SK-N-MC (cell line): ENCODE measurements around the gene TUFM.

Experiments used
- DNase-seq: peaks from one replicate; pipeline ENCODE4 v3.0.0-alpha.2; 2011; ENCODE audit warnings: low read depth, low spot score
- H3K27ac ChIP-seq: fragments of 200-600 bp; sonication (generic); 2 replicates; pipeline ENCODE4 v1.5.1; 2016; ENCODE audit warnings: mixed run types
- H3K36me3 ChIP-seq: fragments of 200-600 bp; sonication (generic); 2 replicates; pipeline ENCODE4 v1.6.1; 2017; ENCODE audit warnings: antibody characterized with exemption, low read length, mixed read lengths; ENCODE audit not compliant: insufficient read depth
- H3K4me3 ChIP-seq: fragments of 200-600 bp; sonication (generic); 2 replicates; pipeline ENCODE4 v1.5.1; 2016
- H3K9ac ChIP-seq: fragments of 200-600 bp; sonication (generic); 2 replicates; pipeline ENCODE4 v1.8.0; 2017; ENCODE audit warnings: mixed run types, mixed read lengths; ENCODE audit not compliant: insufficient read length
- H3K9me3 ChIP-seq: fragments of 200-600 bp; sonication (generic); 2 replicates; pipeline ENCODE4 v1.6.1; 2017; ENCODE audit warnings: low read depth, mild to moderate bottlenecking, antibody characterized with exemption, low read length, moderate library complexity, mixed read lengths
- EZH2 ChIP-seq: fragments of 200-600 bp; sonication (generic); IDR thresholded peaks from one replicate; pipeline ENCODE4 v1.6.1; 2017; ENCODE audit warnings: antibody characterized with exemption
- FOXP2 ChIP-seq: optimal IDR thresholded peaks from 2 replicates; pipeline ENCODE3; 2011; ENCODE audit warnings: mild to moderate bottlenecking, moderate library complexity; ENCODE audit not compliant: insufficient read depth; ENCODE audit errors: extremely low read length, control extremely low read depth
- POLR2AphosphoS5 ChIP-seq: IDR thresholded peaks from 2 replicates; pipeline ENCODE4 v1.6.1; 2012; ENCODE audit warnings: mild to moderate bottlenecking, low read depth, low read length, borderline replicate concordance

TUFM gene

DNA sequence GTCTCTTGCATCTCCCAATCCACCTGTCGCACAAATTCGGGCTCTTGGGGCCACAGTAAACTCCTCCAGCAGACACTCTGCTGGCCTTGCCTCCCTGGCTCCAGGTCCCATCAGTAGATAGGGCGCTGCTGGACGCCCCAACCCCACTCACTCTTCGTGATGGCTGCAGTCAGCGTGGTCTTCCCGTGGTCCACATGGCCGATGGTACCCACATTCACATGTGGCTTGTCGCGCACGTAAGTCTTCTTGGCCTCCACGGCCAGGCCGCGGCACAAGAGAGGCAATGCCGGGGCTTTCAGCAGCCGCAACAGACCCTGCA is 428 bp downstream of the TUFM start:
- H3K27ac ChIP-seq, result peak overlapping the region; percentile 64
- no peaks in the 10 kb centered on the region for H3K9me3 ChIP-seq
- peaks cover 35% of the 10 kb centered on the region for H3K36me3 ChIP-seq
- peak overlapping the region; percentile 97 for H3K4me3 ChIP-seq
- peak overlapping the region; percentile 98 for H3K9ac ChIP-seq
- no peak for DNase-seq
- TF ChIP-seq POLR2AphosphoS5, result no peak
- no peak for TF ChIP-seq FOXP2
- no peak for TF ChIP-seq EZH2

- no peak for TF ChIP-seq FOXP2
- no peak for TF ChIP-seq EZH2
- TF ChIP-seq POLR2AphosphoS5, result no peak
- Histone ChIP-seq H3K27ac (no peak overlapping the region), H3K9ac (peak overlapping the region; percentile 98), H3K4me3 (peak overlapping the region; percentile 97), H3K36me3 (peaks cover 35% of the 10 kb centered on the region), H3K9me3 (no peaks in the 10 kb centered on the region)
- DNase-seq, result no peak
Measured at GRCh38 chr16:28845293-28845692, 855 bp downstream of the TUFM start.

DNA sequence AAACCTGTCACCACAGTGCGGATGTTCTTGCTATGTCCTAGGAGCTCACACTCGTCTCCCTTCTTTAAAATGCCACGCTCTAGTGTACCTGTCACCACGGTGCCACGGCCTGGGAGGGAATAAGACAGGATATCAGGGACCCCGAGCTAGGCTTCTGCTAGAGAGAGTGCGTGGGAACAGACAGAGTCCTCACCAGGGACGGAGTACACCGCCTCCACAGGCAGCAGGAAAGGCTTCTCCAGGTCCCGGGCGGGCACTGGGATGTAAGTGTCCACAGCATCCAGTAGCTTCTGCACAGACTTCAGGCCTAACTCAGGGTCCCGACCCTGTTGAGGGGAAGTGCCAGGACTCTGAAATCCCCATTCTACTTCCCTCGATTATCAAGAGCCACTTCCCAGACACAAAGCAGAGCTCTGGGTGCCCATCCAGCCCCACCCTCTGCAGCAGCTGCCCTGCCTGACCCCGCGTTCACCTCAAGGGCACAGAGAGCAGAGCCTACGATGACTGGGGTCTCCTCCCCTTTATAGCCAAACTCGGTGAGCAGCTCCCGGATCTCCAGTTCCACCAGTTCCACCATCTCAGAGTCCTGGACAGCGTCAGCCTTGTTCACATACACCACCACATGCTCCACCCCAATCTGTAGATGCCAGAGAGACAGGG is 1.8 kb downstream of the TUFM start:
- no peak overlapping the region for H3K27ac ChIP-seq
- H3K9me3 ChIP-seq, result no peaks in the 10 kb centered on the region
- peaks cover 35% of the 10 kb centered on the region for H3K36me3 ChIP-seq
- no peak overlapping the region for H3K9ac ChIP-seq
- TF ChIP-seq POLR2AphosphoS5, result no peak
- no peak for TF ChIP-seq FOXP2
- no peak for DNase-seq
- H3K4me3 ChIP-seq, result no peak overlapping the region

GRCh38 chr16:28843766-28844165 is 2.4 kb downstream of the TUFM start:
- TF ChIP-seq EZH2 (no peak), POLR2AphosphoS5 (no peak; the same call in 1 of the 2 replicates), FOXP2 (no peak)
- Histone ChIP-seq H3K9ac (no peak overlapping the region), H3K4me3 (no peak overlapping the region), H3K9me3 (no peaks in the 10 kb centered on the region), H3K36me3 (peaks cover 35% of the 10 kb centered on the region), H3K27ac (no peak overlapping the region)
- no peak for DNase-seq

DNA sequence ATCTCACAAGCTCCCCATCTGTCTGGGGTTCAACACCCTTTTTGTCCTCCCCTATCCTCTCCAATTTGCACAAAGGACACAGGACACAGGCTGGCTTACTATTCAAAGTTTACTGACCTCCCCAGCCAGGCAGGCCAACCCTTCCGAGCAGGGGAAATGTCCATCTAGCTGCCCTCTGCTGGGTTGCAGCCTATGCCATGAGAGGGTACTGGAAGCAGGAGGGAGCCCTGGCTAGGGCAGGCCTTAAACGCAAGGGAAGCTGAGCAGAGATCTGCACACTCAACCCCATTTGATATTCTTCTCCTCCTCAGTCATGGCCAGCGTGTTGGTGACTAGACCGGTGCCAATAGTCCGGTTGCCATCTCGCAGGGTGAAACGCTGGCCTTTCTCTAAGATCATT is 3.5 kb downstream of the TUFM start:
- Histone ChIP-seq H3K4me3 (no peak overlapping the region), H3K27ac (no peak overlapping the region), H3K9me3 (no peaks in the 10 kb centered on the region), H3K9ac (no peak overlapping the region), H3K36me3 (peaks cover 42% of the 10 kb centered on the region)
- no peak for DNase-seq
- TF ChIP-seq FOXP2, result no peak
- no peak for TF ChIP-seq EZH2
- peak; percentile 22; the same call in 1 of the 2 replicates for TF ChIP-seq POLR2AphosphoS5

GRCh38 chr16:28839899-28840298 is 6.2 kb downstream of the TUFM start:
- no peak for TF ChIP-seq FOXP2
- TF ChIP-seq EZH2, result no peak
- no peak for TF ChIP-seq POLR2AphosphoS5
- Histone ChIP-seq H3K27ac (peak overlapping the region; percentile 87), H3K9me3 (no peaks in the 10 kb centered on the region), H3K36me3 (peaks cover 61% of the 10 kb centered on the region), H3K4me3 (no peak overlapping the region), H3K9ac (no peak overlapping the region)
- DNase-seq, result no peak

DNA sequence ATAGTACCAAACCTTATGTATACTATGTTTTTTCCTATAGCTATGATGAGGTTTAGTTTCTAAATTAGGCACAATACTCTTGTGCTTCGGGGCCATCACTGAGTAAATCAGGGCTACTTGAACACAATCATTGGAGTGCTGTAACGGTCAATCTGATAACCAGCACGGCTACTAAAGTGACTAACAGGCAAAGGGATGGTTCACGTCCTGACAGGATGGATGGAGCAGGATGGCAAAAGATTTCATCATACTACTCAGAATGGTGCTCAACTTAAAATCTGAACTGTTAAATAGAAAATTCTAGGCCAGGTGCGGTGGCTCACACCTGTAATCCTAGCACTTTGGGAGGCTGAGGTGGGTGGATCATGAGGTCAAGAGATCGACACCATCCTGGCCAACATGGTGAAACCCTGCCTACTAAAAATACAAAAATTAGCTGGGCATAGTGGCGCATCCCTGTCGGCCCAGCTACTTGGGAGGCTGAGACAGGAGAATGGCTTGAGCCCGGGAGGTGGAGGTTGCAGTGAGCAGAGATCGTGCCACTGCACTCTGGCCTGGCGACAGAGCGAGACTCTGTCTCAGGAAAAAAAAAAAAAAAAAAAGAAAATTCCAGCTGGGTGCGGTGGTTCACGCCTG is 7.0 kb downstream of the TUFM start:
- no peaks in the 10 kb centered on the region for H3K9me3 ChIP-seq
- H3K27ac ChIP-seq, result peak overlapping the region; percentile 87; the same call in 1 of the 2 replicates
- TF ChIP-seq POLR2AphosphoS5 (no peak; the same call in 1 of the 2 replicates), FOXP2 (no peak), EZH2 (no peak)
- H3K36me3 ChIP-seq, result peaks cover 61% of the 10 kb centered on the region
- no peak for DNase-seq
- H3K4me3 ChIP-seq, result no peak overlapping the region
- H3K9ac ChIP-seq, result no peak overlapping the region

- Histone ChIP-seq H3K4me3 (no peak overlapping the region), H3K27ac (peak overlapping the region; percentile 87; the same call in 1 of the 2 replicates), H3K36me3 (peaks cover 61% of the 10 kb centered on the region), H3K9me3 (no peaks in the 10 kb centered on the region), H3K9ac (no peak overlapping the region)
- TF ChIP-seq EZH2, result no peak
- TF ChIP-seq FOXP2, result no peak
- TF ChIP-seq POLR2AphosphoS5, result no peak
- DNase-seq, result no peak
Measured at GRCh38 chr16:28838558-28838918, 7.6 kb downstream of the TUFM start.
